Measurements from ENCODE around the gene KCNAB1.

The KCNAB1 gene

GRCh38 chr3:156516284-156516683 lies 395.9 kb downstream of the KCNAB1 start:
- DNase-seq (ENCODE audit: low read depth): no peak
- no peak overlapping the region for H3K4me3 ChIP-seq (ENCODE audit: low read length)
- no peak for TF ChIP-seq CTCF (IDR thresholded peaks at IDR 0.05; ENCODE audit: insufficient read depth, low read depth, low read length, missing control alignments)

- no peak overlapping the region for H3K4me3 ChIP-seq (ENCODE audit: low read length)
- DNase-seq (ENCODE audit: low read depth): no peak
- no peak for TF ChIP-seq CTCF (IDR thresholded peaks at IDR 0.05; ENCODE audit: insufficient read depth, low read depth, low read length, missing control alignments)
Measured at GRCh38 chr3:156516961-156517360, 396.6 kb downstream of the KCNAB1 start.

- DNase-seq (ENCODE audit: low read depth): peak; percentile 79
- no peak overlapping the region for H3K4me3 ChIP-seq (ENCODE audit: low read length)
- TF ChIP-seq CTCF (IDR thresholded peaks at IDR 0.05; ENCODE audit: insufficient read depth, low read depth, low read length, missing control alignments): no peak
Measured at GRCh38 chr3:156518726-156519125, 398.3 kb downstream of the KCNAB1 start.

- peak; percentile 47 for DNase-seq (ENCODE audit: low read depth)
- TF ChIP-seq CTCF (IDR thresholded peaks at IDR 0.05; ENCODE audit: insufficient read depth, low read depth, low read length, missing control alignments): no peak
Measured at GRCh38 chr3:156519758-156520162, 399.4 kb downstream of the KCNAB1 start.

GRCh38 chr3:156522673-156523072 lies 402.3 kb downstream of the KCNAB1 start:
- H3K4me3 ChIP-seq (ENCODE audit: low read length): no peak overlapping the region
- TF ChIP-seq CTCF (IDR thresholded peaks at IDR 0.05; ENCODE audit: insufficient read depth, low read depth, low read length, missing control alignments): no peak
- no peak for DNase-seq (ENCODE audit: low read depth)

More at GRCh38 chr3:156519758-156520162, 399.4 kb downstream of the KCNAB1 start:
- H3K4me3 ChIP-seq (ENCODE audit: low read length): no peak overlapping the region

GRCh38 chr3:156525808-156526207 lies 405.4 kb downstream of the KCNAB1 start:
- no peak overlapping the region for H3K4me3 ChIP-seq (ENCODE audit: low read length)
- TF ChIP-seq CTCF (IDR thresholded peaks at IDR 0.05; ENCODE audit: insufficient read depth, low read depth, low read length, missing control alignments): no peak
- peak; percentile 75 for DNase-seq (ENCODE audit: low read depth)

- TF ChIP-seq CTCF (IDR thresholded peaks at IDR 0.05; ENCODE audit: insufficient read depth, low read depth, low read length, missing control alignments): no peak
- no peak overlapping the region for H3K4me3 ChIP-seq (ENCODE audit: low read length)
- no peak for DNase-seq (ENCODE audit: low read depth)
Measured at GRCh38 chr3:156527060-156527459, 406.7 kb downstream of the KCNAB1 start.
